ENCODE results near the gene SFTPA2. TPM values are rescaled to one million over a fixed set of nuclear protein-coding genes. Genes with fewer than 3 reads are reported as not detected.
"Not testable (repeated sequence)": the region's sequence is repeated elsewhere in the genome, so short reads cannot be mapped to it uniquely, and the experiment has no call there.

SFTPA2 gene
- total and polyA plus RNA-seq, 10 of the 15 experiments (the other 5 are each of a cell fraction or from before 2014, with no cell fraction given), result 0.03 to 4.2 TPM; not detected in 8

- TF ChIP-seq ETV6 (conservative IDR thresholded peaks at IDR 0.05 in 1 of 2, IDR thresholded peaks at IDR 0.05 in 1 of 2; ENCODE audit: borderline replicate concordance in 1 of 2, low read depth in 1 of 2), result no peak
- TF ChIP-seq EED (IDR thresholded peaks at IDR 0.05; ENCODE audit: low read depth), result no peak
- no peak for TF ChIP-seq NFXL1 (IDR thresholded peaks at IDR 0.05; ENCODE audit: borderline replicate concordance)
- no peak for TF ChIP-seq ZNF384 (IDR thresholded peaks at IDR 0.05; ENCODE audit: borderline replicate concordance, low read depth, low read length)
- TF ChIP-seq DPF2 (IDR thresholded peaks at IDR 0.05), result no peak
Observed at GRCh38 chr10:79583488-79584024, 23.3 kb upstream of the SFTPA2 start (continued).

GRCh38 chr10:79582954-79583353, 22.7 kb upstream of the SFTPA2 start:
- WGBS (ENCODE audit: insufficient coverage, insufficient replicate concordance, low lambda C conversion rate, missing lambda C conversion rate), result 4% methylated on average over 3 of the region's 6 CpGs
- ATAC-seq; RAD21 ChIA-PET (ENCODE audit: unreplicated experiment); H2AFZ ChIP-seq (ENCODE audit: control insufficient read depth, low read depth, low read length); BruUV-seq (replicated peaks); FAIRE-seq; DNase-seq (ENCODE audit: low read depth, low spot score); H3K79me2 ChIP-seq (ENCODE audit: control insufficient read depth, insufficient read depth, low read length); H3K9ac ChIP-seq (ENCODE audit: control insufficient read depth, insufficient read depth, low read length); H4K20me1 ChIP-seq (ENCODE audit: control insufficient read depth, insufficient read depth); H3K36me3 ChIP-seq (ENCODE audit: control insufficient read depth in 2 of 2, insufficient read depth in 2 of 2, low read length in 1 of 2); H3K4me2 ChIP-seq (ENCODE audit: control insufficient read depth, insufficient read depth); POLR2A ChIA-PET; in situ Hi-C loops (cut with MboI); H3K4me1 ChIP-seq (ENCODE audit: control insufficient read depth, insufficient read depth, low read length); SMC1A ChIA-PET (ENCODE audit: uncharacterized antibody, unreplicated experiment); intact Hi-C loops (cut with micrococcal nuclease; ENCODE audit: unreplicated experiment); H3K4me3 ChIP-seq; H3K9me3 ChIP-seq (replicated peaks; ENCODE audit: control insufficient read depth, insufficient read depth, low read length); H3K27me3 ChIP-seq (replicated peaks in 1 of 2; ENCODE audit: control insufficient read depth in 2 of 2, insufficient read depth in 2 of 2, low read length in 1 of 2); H3K27ac ChIP-seq (ENCODE audit: control insufficient read depth, insufficient read depth); CTCF ChIA-PET: not testable (repeated sequence)

- Histone ChIP-seq H3K27me3 (replicated peaks in 1 of 2; ENCODE audit: control insufficient read depth in 2 of 2, insufficient read depth in 2 of 2, low read length in 1 of 2) (no peaks in the 10 kb centered on the region; a peak in 1 of 4 replicates), H4K20me1 (ENCODE audit: control insufficient read depth, insufficient read depth) (no peaks in the 10 kb centered on the region), H3K9ac (ENCODE audit: control insufficient read depth, insufficient read depth, low read length) (no peak overlapping the region), H3K79me2 (ENCODE audit: control insufficient read depth, insufficient read depth, low read length) (no peaks in the 10 kb centered on the region), H3K9me3 (replicated peaks; ENCODE audit: control insufficient read depth, insufficient read depth, low read length) (no peaks in the 10 kb centered on the region), H2AFZ (ENCODE audit: control insufficient read depth, low read depth, low read length) (no peak overlapping the region), H3K36me3 (ENCODE audit: control insufficient read depth in 2 of 2, insufficient read depth in 2 of 2, low read length in 1 of 2) (no peaks in the 10 kb centered on the region), H3K4me1 (ENCODE audit: control insufficient read depth, insufficient read depth, low read length) (no peaks in the 10 kb centered on the region), H3K4me2 (ENCODE audit: control insufficient read depth, insufficient read depth) (no peak overlapping the region), H3K4me3 (no peak overlapping the region), H3K27ac (ENCODE audit: control insufficient read depth, insufficient read depth) (no peak overlapping the region)
- FAIRE-seq (no peak), ATAC-seq (no peak), DNase-seq (ENCODE audit: low read depth, low spot score) (no peak)
- BruUV-seq (replicated peaks), result no TSS peak
- WGBS (ENCODE audit: insufficient coverage, insufficient replicate concordance, low lambda C conversion rate, missing lambda C conversion rate), result 47% methylated on average over 6 of the region's 6 CpGs
- ChIA-PET RAD21 (ENCODE audit: unreplicated experiment) (no interaction called here), POLR2A (no interaction called here), CTCF (no interaction called here), SMC1A (ENCODE audit: uncharacterized antibody, unreplicated experiment) (no interaction called here)
- in situ Hi-C loops (cut with MboI) (no loop called here), intact Hi-C loops (cut with micrococcal nuclease; ENCODE audit: unreplicated experiment) (no loop called here)
- TF ChIP-seq MYB (IDR thresholded peaks at IDR 0.05; ENCODE audit: borderline replicate concordance, low read depth, low read length) (no peak), SUPT20H (IDR thresholded peaks at IDR 0.05; ENCODE audit: borderline replicate concordance, control insufficient read depth, low read depth, low read length) (no peak), REST (IDR thresholded peaks at IDR 0.05; ENCODE audit: low read depth, low read length) (no peak), SPI1 (IDR thresholded peaks at IDR 0.05; ENCODE audit: borderline replicate concordance, insufficient read depth, low read depth, low read length) (no peak), EGR1 (IDR thresholded peaks at IDR 0.05; ENCODE audit: borderline replicate concordance in 1 of 2, low read depth in 2 of 2, low read length in 2 of 2) (no peak), MTA3 (IDR thresholded peaks at IDR 0.05; ENCODE audit: borderline replicate concordance, low read length) (no peak), SRF (IDR thresholded peaks at IDR 0.05; ENCODE audit: low read depth in 2 of 2, low read length in 2 of 2) (no peak), KLF5 (IDR thresholded peaks at IDR 0.05; ENCODE audit: partially characterized antibody) (no peak)
Observed at GRCh38 chr10:79582096-79582495, 21.9 kb upstream of the SFTPA2 start.
